Right kidney (tissue), 1 donor: ENCODE results near the gene FBXO8.
"Not testable (repeated sequence)": the region's sequence is repeated elsewhere in the genome, so short reads cannot be mapped to it uniquely, and the experiment has no call there.

Source experiments
- DNase-seq: peaks from one replicate; pipeline ENCODE4 v3.0.0-alpha.2; 2016

The FBXO8 gene

DNA sequence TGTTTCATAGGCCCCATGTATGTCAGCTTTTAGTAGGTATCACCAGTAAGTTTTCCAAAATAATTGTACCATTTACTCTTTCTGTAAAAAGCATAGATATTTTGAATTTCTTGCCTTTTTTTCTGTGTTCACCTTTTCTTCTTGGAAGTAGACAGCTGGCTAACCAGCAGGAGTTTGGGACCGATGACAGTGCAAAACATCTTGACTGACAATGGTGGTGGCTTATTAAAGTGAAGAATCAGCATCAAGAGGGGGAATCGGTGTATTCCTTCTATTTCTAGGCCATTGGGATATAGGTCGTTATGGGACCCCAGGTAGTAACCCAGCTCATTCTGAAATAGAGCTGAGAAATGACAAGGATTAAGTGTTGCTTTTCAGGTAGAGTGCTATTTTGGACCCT lies 3.4 kb upstream of the FBXO8 start:
- DNase-seq, result no peak

DNA sequence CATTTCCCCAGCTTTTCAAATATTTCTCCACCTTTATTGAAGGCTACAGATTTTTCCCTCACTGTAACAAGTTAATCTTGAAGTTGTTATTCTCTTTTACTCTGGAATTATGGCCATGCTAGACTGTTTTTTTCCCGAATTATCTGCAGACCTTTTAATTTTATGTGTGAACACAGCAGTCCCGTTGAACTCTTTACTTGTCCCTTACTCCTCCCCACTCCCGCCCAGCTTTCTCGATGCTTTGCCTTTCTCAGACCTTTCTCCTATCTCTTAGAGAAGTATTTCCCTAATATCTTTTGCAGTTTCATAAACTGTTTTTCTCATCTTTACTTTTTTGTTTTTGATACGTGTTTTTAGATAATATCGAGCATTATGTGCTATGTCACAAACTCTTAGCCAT lies 1.0 kb upstream of the FBXO8 start:
- DNase-seq, result no peak

DNA sequence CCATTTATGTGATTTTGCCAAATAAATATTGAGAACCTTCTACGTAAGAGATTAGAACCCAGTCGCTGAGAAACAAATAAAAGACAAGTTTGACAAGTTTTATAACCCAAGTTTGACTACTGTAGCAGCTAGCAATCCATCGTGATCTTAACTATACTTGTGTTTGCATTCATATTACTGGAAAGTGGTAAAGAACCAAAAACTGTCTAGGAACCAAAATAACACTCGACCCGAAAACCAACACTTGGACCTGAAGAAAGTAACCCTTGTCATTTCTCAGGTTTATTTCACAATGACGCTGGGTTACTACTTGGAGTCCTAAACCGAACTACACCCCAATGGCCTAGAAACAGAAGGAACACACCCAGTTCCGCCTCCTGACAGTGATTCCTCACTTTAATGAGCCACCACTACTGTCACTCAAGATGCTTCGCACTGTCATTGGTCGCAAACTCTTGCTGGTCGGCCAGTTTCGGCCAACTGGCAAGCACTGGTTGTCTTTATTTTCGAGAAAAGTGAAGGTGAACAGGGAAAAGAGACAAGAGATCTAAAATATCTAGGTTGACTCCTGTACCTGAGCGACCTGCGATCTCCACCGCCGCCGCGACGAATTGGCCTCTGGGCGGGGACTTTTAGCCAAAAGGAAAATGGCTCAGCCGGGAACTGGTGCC lies 496 bp downstream of the FBXO8 start:
- peak; percentile 93 for DNase-seq

DNA sequence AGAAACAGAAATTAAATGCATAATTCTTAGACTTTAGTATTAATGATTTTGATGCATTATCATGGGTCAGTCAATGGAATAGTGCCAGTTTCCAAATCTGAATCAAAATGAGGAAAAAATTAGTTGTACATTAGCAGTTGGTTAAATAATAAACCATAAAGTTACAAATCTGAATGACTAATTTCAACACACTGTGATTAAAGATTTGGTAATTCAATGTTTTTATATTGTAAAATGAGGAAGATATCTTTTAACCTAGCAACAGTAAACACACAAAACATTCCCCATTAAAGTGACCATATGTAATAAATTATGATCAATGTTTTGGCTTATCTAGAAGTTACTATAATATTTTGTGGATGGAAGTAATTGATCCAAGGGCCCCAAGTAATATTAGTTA lies 1.6 kb downstream of the FBXO8 start:
- no peak for DNase-seq

DNA sequence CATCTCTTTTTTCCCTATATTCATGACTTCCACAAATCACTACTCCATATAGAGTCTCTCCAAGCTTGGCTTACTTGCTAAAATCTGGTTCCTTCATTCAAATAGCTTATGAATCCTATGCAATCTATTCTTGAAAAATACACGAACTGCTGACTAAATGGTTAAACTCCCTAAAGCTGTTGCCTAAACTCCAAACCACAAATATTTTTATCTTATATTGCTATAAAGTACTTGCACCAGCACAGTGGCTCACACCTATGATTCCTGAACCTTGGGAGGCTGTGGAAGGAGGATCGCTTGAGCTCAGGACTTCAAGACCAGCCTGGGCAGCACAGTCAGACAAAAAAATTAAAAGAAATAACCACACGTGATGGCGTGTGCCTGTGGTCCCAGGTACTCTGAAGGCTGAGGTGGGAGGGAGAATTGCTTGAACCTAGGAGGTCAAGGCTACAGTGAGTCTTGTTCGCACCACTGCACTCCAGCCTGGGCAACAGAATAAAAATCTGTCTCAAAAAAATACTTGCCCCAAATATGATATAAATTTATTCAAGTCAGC lies 2.2 kb downstream of the FBXO8 start:
- no peak for DNase-seq

DNA sequence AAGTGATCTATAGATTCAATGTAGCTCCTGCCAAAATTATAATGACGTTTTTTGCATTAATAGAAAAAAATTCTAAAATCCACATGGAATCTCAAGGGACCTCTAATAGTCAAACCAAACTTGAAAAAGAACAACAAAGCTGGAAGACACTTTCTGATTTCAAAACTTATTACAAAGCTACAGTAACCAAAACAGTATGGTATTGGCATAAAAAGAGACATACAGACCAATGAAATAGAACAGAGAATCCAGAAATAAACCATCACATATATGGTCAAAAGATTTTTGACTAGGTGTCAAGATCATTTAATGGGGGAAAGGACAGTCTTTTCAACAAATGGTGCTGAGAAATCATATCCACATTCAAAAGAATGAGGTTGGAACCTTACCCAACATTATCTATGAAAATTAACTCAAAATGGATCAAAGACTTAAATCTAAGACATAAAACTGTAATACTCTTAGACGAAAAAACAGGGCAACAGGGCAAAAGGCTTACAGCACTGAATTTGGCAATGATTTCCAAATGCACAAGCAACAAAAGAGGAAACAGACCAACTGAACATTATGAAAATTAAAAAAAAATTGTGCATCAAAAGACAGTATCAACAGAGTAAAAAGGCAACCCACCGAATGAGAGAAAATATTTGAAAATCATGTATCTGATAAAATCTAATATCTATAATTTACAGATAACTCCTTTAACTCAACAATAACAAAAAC lies 3.9 kb downstream of the FBXO8 start:
- DNase-seq, result no peak

DNA sequence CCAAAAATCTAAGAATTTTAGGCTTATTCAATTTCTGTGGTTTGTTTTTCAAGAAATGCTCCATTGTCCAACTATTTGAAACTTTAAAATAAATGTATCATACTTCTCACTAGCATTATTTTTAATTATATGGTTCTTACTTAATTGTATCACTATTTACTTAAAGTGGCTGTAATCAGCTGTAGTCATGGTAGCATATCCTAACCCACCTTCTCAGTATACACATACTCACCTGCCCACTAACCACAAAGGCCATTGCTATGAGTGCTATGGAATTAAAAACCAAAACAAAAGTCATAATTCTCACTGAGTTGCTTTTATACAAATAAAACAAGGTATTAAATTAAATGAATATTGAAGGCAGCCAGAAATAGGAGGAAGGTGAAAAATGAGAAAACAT lies 5.0 kb downstream of the FBXO8 start:
- DNase-seq, result no peak

DNA sequence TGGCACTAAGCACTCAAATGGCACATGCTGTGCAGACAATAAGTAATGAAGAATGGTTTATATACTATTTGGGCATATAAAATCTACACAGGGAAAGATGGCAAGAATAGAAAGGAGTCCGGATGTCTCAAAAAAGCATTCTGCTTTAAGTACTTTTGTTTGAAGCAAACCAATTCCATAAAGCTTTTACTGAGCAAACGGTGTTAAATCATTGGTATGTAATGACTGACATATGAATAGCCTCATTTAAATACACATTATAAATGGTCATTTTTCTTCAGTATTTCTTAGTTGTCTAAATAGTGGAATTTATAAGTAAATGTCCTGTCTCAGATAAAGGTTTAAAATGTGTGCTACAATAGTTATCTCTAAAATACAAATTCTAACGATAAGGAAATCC lies 6.0 kb downstream of the FBXO8 start:
- DNase-seq, result no peak

DNA sequence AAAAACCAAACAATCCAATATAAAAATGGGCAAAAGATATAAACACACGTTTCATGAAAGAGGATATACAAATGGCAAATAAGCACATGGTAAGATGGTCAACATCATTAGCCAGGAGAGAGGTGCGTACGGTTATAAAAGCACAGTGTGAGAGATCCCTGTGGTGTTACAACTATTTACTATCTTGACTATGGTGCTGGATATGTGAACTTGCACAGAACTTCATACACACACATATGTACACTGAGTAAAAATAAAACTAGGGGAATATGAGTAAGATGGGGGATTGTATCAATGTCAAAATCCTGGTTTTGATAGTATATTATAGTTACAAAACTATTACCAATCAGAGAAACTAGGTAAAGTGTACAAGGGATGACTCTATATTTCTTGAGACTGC lies 8.4 kb downstream of the FBXO8 start:
- no peak for DNase-seq

DNA sequence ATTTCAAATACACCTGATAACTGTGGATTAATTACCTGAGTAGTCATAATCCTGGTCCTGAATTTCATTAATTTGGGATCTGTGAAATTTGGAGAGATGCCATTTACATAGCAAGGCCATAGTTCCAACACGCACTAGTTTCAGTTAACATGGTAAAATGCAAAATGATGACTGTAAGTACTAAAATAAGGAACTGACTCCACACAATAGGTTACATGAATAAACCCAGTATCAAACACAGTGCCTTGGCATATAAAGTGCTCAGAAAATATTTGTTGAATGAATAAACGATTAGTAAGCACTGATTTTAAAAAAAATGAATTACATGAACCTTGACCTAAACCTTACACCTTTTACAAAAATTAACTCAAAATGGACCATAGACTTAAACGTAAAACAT lies 9.0 kb downstream of the FBXO8 start:
- no peak for DNase-seq

DNA sequence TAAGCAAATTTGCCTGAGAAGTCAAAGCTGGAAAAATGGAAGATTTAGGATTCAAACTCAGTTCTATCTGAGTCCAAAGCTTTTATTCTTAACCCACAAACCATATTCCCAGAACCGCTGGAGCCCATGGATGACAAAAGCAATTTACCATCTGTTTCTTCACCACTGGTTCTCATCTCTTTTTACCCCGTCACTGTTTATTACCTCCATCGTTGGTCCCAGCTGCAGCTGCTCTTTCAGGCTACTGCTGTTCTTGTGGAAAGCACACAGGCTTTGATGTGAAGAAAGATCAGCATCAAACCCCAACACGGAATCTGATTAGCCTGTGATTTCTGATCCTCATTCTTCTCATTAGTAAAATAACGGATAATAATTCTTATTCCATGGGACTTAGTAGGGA lies 9.5 kb downstream of the FBXO8 start:
- DNase-seq, result no peak

DNA sequence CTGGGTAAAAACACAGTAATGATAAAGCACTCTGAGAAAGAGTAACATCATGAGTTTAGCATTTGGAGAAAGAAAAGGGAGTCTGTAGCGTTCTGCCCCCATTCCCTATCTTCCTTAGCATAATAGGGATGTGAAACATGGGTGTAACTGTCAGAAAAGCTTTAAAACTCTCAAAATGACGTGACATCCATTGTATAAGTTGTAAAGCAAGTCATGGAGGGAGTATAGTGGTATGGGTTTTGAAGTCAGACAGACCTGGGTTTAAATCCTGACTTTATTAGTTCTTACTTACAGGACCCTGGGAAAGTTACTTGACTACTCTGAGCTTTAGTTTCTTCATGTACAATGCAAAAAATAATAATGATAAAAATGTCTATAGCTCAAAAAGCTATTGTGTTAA lies 17.1 kb downstream of the FBXO8 start:
- no peak for DNase-seq

DNA sequence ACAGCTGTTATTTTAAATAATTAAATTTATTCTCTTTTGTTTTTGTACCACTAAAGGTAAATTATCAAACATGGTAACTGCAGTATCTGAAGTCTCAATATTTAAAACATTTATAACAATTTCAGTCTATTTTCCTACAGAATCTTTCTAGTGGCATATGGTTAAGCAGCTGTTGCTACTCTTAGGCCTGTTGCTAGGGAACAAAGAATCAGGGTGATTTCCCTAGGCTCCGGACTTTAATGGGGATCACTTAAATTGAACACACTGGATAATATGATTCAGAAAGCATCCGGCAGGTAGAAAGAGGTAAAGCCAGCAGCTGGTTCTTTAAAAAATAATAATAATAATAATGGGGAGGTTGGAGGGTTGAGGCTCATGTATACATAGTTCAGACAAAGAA lies 17.6 kb downstream of the FBXO8 start:
- DNase-seq, result no peak

DNA sequence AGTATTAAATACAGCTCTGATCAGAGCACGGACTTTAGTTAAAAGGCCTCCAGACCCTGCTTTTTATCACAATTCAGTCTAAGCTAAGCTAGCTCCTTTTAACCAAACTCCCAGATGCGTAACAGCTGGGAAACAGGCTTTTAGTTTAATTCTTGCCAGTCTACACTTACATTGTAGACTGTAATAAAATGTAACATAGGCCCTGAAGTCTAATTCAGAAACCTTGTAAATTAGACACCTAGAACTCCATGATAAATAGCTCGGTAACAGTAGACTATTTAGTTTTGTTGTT lies 20.1 kb downstream of the FBXO8 start:
- no peak for DNase-seq

DNA sequence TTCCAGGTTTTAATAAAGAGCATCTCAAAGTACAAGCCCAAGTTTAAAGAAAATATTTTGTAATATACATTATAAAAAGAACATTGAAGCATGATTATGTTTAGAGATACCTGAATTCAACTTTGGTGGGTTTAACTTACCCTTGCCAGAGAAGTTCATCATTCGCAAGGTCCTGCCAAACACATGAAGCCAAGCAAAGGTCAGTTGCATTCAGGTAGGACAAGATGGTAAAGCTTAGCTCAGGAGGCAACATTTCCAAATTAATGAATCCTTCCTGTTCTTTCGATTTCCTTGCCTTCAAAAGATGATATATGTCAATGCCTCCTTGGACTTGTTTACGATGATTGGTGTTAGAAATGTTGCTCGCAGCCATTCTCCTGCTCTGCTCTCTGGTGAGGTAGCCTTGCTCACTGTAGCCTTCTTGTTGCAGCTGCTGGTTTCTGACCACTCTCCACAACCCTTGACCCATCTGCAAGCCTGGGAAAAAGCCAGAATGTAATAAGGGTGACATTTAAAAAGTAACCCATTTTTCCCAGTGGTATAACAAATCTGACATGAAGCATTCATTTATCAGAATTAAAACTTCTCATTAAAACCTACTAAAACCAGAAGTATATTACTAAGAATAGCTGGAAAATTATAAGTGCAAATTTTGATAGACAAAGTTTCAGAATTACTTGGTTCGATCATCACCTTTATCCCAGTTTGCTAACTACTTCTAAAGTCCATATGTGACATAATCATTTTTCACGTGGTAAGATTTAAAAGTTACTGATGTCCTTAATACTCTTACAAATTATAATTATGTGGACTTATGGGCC lies 20.6 kb downstream of the FBXO8 start:
- no peak for DNase-seq

DNA sequence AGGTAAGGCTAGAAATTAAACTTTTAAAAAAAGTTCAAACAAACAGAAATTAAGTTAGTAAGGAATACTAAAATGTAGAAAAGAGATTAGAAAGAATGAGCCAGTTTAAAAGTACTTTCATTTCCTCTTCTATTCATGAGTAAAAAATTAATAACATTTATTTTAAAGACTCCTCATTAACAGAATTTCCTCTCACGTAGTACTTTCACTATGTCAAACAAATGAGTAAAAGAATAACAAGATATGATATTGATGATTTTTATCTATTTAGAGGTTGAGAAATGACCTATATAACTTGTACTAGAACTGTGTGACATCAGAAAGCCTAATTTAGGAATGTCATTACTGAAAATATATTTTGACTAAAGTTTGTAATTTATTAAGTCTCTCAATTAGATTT lies 22.0 kb downstream of the FBXO8 start:
- not testable (repeated sequence) for DNase-seq

DNA sequence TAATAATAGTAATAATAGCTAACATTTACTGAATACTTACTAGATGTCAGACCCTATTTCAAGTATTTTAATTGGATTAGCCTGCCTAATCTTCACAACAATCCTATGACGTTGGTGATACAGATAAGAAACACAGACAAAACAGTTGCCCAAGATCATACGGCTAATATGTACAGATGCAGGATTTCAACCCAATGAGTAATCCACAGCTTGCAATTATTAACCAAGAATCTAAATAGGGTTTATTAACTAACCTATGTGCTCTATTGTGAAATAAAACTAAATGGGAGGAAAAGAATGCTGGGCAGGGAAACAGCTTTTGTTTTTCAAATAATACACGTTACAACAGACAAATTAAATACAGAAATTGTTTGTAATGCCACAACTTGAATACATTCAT lies 23.4 kb downstream of the FBXO8 start:
- DNase-seq, result no peak

DNA sequence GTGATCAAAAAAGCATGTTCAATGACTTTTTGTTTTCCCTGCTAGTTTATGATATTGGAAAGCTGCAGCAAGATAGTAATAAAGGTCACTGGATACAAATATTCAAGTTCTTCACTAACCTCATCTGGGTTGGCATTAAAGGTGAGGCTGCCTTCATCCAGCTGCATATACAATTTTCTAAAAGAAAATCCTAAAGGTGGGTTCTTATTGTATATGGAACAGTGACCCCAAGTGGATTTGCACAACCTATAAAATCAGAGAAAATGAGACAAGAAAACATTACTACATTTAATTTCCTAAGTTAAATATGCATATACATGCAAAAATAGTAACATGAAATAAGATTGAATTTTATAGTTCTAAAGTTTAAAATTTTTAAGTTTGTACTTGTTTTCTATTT lies 23.9 kb downstream of the FBXO8 start:
- DNase-seq, result no peak

DNA sequence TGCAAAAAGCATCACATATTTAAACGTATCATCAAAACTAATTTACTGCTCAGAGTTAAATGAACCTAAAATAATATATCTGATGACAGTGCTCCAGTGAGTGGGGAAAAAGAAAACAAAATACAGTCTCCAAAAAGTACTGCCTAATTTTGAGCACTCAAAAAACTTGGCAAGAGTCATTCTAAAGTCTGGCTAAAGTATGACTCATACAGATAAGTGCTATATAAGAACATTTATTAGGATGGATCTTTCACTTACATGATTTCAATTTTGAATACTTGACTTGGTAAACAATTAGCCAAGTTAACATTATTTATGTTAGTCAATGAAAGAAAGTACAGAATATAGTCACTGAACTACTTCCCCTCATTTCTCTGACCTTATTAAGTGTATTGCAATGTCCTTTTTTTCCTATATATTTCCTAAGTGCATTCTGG lies 27.2 kb downstream of the FBXO8 start:
- DNase-seq, result no peak

DNA sequence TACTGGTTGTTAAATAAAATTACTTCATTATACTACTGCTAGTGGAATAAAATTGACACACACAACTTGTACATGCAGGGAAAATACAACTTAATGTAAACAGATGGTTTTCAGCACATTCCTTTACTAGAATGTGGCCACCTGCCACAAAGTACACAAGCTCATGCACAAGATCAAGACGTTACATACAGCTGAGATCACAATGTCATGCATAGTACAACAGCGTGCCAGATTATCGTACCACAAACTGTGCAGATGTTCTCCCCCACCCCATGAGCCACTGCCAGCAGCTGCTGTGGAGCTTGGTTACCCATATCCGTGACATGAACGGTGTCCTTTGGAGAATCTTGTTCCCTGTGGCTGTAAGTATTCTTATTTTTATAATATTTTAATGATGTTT lies 27.7 kb downstream of the FBXO8 start:
- no peak for DNase-seq

DNA sequence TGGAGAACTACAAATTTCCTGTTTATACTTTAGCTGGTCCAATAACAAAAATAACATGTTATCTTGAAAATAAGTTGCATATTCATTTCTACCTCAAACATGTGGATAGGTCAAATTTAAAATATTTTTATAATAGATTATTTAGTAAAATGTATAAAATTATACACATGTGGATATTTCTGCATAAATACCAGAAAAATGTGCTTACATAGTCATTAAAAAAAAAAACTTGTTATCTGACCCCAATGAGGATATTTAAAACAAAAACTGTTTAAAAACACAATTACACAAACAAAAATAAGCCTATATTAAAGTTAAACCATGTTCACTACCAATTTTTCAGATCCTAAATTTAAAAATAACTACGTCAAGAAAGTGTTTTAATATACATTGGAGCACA lies 28.1 kb downstream of the FBXO8 start:
- no peak for DNase-seq

DNA sequence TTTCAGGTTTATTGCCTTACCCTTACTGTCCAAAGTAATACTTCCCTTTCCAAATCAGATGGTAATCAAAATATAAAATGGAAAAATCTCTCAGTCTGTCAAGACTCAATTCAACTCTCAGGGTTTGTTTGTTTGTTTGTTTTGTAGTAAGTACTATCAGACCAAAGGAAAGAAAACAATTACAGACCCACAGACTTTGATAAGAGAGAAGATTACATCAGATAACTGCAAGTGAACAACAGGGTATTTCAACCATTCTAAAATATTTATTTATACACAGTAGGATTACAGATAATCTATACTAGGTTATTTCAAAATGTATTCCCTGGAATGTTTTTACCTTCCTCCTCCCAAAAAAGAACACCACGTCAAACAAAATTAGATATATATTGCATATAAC lies 28.9 kb downstream of the FBXO8 start:
- no peak for DNase-seq

DNA sequence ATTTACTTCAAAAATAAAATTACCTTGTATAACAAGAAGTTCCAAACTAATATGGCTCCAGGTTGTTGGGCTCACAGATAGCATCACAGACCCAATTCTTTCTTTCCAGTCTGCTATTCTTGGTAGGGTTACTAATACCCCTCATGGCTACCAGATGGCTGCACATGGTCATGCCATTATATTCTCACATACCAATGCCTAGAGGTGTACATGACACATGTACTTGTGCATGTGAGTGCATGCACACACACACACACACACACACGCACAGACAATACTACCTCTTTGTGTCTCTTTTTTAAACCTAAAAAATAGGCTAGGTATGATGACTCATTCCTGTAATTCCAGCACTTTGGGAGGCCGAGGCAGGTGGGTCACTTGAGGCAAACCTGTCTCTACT lies 31.1 kb downstream of the FBXO8 start:
- DNase-seq, result no peak

DNA sequence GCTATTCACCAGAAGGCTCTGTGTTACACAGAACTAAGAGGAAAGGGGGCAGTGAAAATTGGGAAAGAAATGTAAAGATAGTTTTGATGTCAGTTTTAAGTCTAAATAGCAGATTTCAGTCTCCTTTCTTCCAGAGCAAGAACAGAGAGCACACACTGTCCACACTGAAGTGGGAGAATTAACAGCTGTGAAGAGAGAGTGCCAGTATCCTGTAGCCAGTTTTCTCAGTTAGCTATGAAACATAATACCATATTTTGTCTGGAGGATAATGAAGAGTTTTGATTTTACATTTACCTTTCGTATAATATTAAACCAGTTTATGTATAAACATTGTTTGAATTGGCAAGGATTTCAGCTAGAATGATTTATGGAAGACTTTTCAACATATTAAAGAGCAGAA lies 35.1 kb downstream of the FBXO8 start:
- no peak for DNase-seq
